Ishikawa (cell line): Measurements from ENCODE around the gene S100A6.
A peak's percentile ranks its signal among the peaks of the same experiment; 100 is the strongest.

Experiments
- CEBPB ChIP-seq: IDR thresholded peaks from 2 replicates; pipeline ENCODE4 v1.6.1; 2012
- CREB1 ChIP-seq: IDR thresholded peaks from 2 replicates; pipeline ENCODE4 v1.6.1; 2012; ENCODE audit warnings: low read depth
- EGR1 ChIP-seq: IDR thresholded peaks from 2 replicates; pipeline ENCODE4 v1.6.1; 2012
- EP300 ChIP-seq: IDR thresholded peaks from 2 replicates; pipeline ENCODE4 v1.6.1; 2012; ENCODE audit warnings: borderline replicate concordance
- FOXM1 ChIP-seq: IDR thresholded peaks from 2 replicates; pipeline ENCODE4 v1.6.1; 2012; ENCODE audit warnings: low read depth, borderline replicate concordance
- MAX ChIP-seq: IDR thresholded peaks from 2 replicates; pipeline ENCODE4 v1.6.1; 2012
- NFIC ChIP-seq: IDR thresholded peaks from 2 replicates; pipeline ENCODE4 v1.6.1; 2012
- RAD21 ChIP-seq: IDR thresholded peaks from 2 replicates; pipeline ENCODE4 v1.6.1; 2012; ENCODE audit warnings: low read depth
- REST ChIP-seq: IDR thresholded peaks from 2 replicates; pipeline ENCODE4 v1.6.1; 2012; ENCODE audit warnings: low read depth, mild to moderate bottlenecking
- TAF1 ChIP-seq: IDR thresholded peaks from 2 replicates; pipeline ENCODE4 v1.6.1; 2012; ENCODE audit warnings: low read depth, mild to moderate bottlenecking
- TCF12 ChIP-seq: IDR thresholded peaks from 2 replicates; pipeline ENCODE4 v1.6.1; 2012; ENCODE audit warnings: low read depth
- TEAD4 ChIP-seq: IDR thresholded peaks from 2 replicates; pipeline ENCODE4 v1.6.1; 2012
- USF1 ChIP-seq: IDR thresholded peaks from 2 replicates; pipeline ENCODE4 v1.6.1; 2012
- YY1 ChIP-seq: IDR thresholded peaks from 2 replicates; pipeline ENCODE4 v1.6.1; 2012; ENCODE audit warnings: low read depth
- ZBTB7A ChIP-seq: IDR thresholded peaks from 2 replicates; pipeline ENCODE4 v1.6.1; 2012; ENCODE audit warnings: low read depth

Gene S100A6

GRCh38 chr1:153577624-153578051, 41.8 kb upstream of the S100A6 start:
- TF ChIP-seq ZBTB7A (no peak), YY1 (no peak), NFIC (no peak), MAX (no peak), CEBPB (no peak), FOXM1 (no peak), EP300 (no peak), CREB1 (no peak), USF1 (no peak), REST (no peak), TEAD4 (no peak), EGR1 (no peak), RAD21 (no peak), TAF1 (no peak), TCF12 (no peak)

GRCh38 chr1:153577138-153577537, 41.3 kb upstream of the S100A6 start:
- TF ChIP-seq USF1 (no peak), TEAD4 (no peak), EP300 (no peak), YY1 (no peak), TCF12 (no peak), EGR1 (no peak), REST (no peak), ZBTB7A (no peak), RAD21 (no peak), CREB1 (no peak), CEBPB (no peak), TAF1 (no peak), MAX (no peak), FOXM1 (no peak), NFIC (no peak)

- no peak for TF ChIP-seq MAX
- no peak for TF ChIP-seq EP300
- no peak for TF ChIP-seq TAF1
- no peak for TF ChIP-seq REST
- no peak for TF ChIP-seq YY1
- no peak for TF ChIP-seq TEAD4
- TF ChIP-seq USF1: no peak
- no peak for TF ChIP-seq CREB1
These were observed 37.6 kb upstream of the S100A6 start for GRCh38 chr1:153573351-153573750.

GRCh38 chr1:153572569-153573015, 36.8 kb upstream of the S100A6 start:
- TF ChIP-seq REST (no peak), CEBPB (no peak), MAX (peak; percentile 40; the same call in 1 of the 2 replicates), EGR1 (no peak), NFIC (no peak), EP300 (no peak), RAD21 (peak; percentile 99)
